Smooth muscle cell of bladder (primary cell): Measurements from ENCODE around the gene RPRD1A. TPM values are rescaled to one million over a fixed set of nuclear protein-coding genes. Genes with fewer than 3 reads are reported as not detected.

Experiments used
- total RNA-seq: library from RNA; depleted of rRNA; stranded (reverse); fragments of >200 nt; gene quantifications from 2 replicates; pipeline ENCODE4 v1.2.3, GENCODE V29; 2014

Gene RPRD1A
- 33.0 and 41.7 TPM in 2 replicates for total RNA-seq

GRCh38 chr18:36067055-36067957 is at the start of gene RPRD1A:
Gene RPRD1A, minus strand, starts transcription at chr18:36067559. Its CDS starts 155 bp downstream, at chr18:36067404.

GRCh38 chr18:35972197-35973000 is 95.0 kb downstream of the RPRD1A start, which contains the start of gene RMP24:
Gene RMP24, plus strand, starts transcription at chr18:35972679.

Other genes with a start within 250 kb of the RPRD1A start
- 144 and 166 TPM in 2 replicates for gene SLC39A6, start 61.8 kb upstream of the RPRD1A start, total RNA-seq
- 267 and 281 TPM in 2 replicates for gene ELP2, start 62.3 kb upstream of the RPRD1A start, total RNA-seq
- 10.9 and 11.0 TPM in 2 replicates for gene MOCOS, start 119.9 kb upstream of the RPRD1A start, total RNA-seq
- 6.1 and 16.9 TPM in 2 replicates for gene FHOD3, start 230.2 kb upstream of the RPRD1A start, total RNA-seq